ENCODE results near the gene GAS2. TPM values are rescaled to one million over a fixed set of nuclear protein-coding genes. Genes with fewer than 3 reads are reported as not detected.

The GAS2 gene
- total RNA-seq, 1 donor from 2014 or later: 0.70 TPM

DNA sequence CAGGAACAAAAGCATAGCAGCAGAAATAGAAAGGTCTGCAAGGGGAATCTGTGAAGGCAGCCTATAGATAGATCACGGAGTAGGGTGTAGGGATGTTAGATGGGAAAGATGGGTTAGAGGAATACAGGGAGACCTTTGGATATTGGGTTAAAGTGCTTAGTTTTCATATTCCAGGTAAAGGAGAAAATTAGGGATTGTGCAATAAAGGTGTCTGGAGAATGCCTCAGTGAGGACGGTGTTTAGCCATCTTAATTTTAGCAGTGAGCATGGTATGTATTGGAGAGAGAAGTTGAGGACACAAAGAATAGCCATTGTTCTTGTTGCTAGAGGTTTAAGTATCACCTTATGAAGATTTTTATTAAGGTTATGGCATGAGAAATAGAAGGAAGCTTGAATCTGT is 17.7 kb downstream of the GAS2 start:
- no peak overlapping the region for H3K4me3 Mint-ChIP-seq (ENCODE audit: unreplicated experiment)
- no peaks in the 10 kb centered on the region for H3K9me3 Mint-ChIP-seq (ENCODE audit: unreplicated experiment)
- no peak for DNase-seq (ENCODE audit: extremely low spot score, unreplicated experiment)
- TF ChIP-seq, protein P1, sequence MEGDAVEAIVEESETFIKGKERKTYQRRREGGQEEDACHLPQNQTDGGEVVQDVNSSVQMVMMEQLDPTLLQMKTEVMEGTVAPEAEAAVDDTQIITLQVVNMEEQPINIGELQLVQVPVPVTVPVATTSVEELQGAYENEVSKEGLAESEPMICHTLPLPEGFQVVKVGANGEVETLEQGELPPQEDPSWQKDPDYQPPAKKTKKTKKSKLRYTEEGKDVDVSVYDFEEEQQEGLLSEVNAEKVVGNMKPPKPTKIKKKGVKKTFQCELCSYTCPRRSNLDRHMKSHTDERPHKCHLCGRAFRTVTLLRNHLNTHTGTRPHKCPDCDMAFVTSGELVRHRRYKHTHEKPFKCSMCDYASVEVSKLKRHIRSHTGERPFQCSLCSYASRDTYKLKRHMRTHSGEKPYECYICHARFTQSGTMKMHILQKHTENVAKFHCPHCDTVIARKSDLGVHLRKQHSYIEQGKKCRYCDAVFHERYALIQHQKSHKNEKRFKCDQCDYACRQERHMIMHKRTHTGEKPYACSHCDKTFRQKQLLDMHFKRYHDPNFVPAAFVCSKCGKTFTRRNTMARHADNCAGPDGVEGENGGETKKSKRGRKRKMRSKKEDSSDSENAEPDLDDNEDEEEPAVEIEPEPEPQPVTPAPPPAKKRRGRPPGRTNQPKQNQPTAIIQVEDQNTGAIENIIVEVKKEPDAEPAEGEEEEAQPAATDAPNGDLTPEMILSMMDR (IDR thresholded peaks at IDR 0.05): no peak
- no peaks in the 10 kb centered on the region for H3K4me1 Mint-ChIP-seq (ENCODE audit: unreplicated experiment)
- no peak overlapping the region for H3K27ac Mint-ChIP-seq (ENCODE audit: unreplicated experiment)
- peaks cover 13% of the 10 kb centered on the region for H3K27me3 Mint-ChIP-seq (ENCODE audit: unreplicated experiment)
- H3K36me3 Mint-ChIP-seq (ENCODE audit: unreplicated experiment): no peaks in the 10 kb centered on the region

DNA sequence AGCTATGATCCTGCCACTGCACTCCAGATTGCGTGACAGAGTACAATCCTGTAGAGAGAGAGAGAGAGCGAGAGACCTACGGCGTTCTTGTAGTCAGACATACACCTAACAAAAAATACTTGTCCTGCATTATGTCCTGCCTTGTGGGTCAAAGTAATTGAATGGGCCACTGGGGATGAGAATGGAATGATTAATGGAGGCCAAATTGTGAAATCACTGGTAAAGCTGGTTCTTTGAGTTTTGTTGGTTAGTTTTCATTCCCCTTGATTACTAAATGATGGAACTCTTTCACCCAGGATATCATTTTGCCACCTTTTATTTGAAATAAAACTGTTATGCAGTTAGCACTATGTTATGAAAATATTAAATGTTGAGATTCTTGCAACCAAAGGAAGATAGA is 18.7 kb downstream of the GAS2 start:
- no peaks in the 10 kb centered on the region for H3K36me3 Mint-ChIP-seq (ENCODE audit: unreplicated experiment)
- no peak for DNase-seq (ENCODE audit: extremely low spot score, unreplicated experiment)
- H3K4me3 Mint-ChIP-seq (ENCODE audit: unreplicated experiment): no peak overlapping the region
- TF ChIP-seq, protein P1 (IDR thresholded peaks at IDR 0.05): no peak
- H3K4me1 Mint-ChIP-seq (ENCODE audit: unreplicated experiment): peaks cover 7% of the 10 kb centered on the region
- H3K9me3 Mint-ChIP-seq (ENCODE audit: unreplicated experiment): no peaks in the 10 kb centered on the region
- H3K27ac Mint-ChIP-seq (ENCODE audit: unreplicated experiment): no peak overlapping the region
- peaks cover 11% of the 10 kb centered on the region for H3K27me3 Mint-ChIP-seq (ENCODE audit: unreplicated experiment)

DNA sequence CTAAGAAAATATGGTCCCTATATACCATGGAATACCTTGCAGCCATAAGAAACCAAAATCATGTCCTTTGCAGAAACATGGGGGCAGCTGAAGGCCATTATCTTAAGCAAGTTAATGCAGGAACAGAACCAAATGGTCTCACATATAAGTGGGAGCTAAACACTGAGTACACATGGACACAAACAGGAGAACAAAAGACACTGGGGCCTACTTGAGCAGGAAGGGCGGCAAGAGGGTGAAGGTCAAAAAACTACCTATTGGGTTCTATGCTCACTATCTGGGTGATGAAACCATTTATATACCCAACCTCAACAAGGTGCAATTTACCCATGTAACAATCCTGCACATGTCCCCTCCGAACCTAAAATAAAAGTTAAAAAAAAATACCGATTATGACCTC is 22.5 kb downstream of the GAS2 start:
- no peak for DNase-seq (ENCODE audit: extremely low spot score, unreplicated experiment)
- TF ChIP-seq, protein P1 (IDR thresholded peaks at IDR 0.05): no peak
- Mint-ChIP-seq H3K4me3 (ENCODE audit: unreplicated experiment) (no peak overlapping the region), H3K27ac (ENCODE audit: unreplicated experiment) (no peak overlapping the region), H3K27me3 (ENCODE audit: unreplicated experiment) (peaks cover 2% of the 10 kb centered on the region), H3K36me3 (ENCODE audit: unreplicated experiment) (no peaks in the 10 kb centered on the region), H3K4me1 (ENCODE audit: unreplicated experiment) (peaks cover 13% of the 10 kb centered on the region), H3K9me3 (ENCODE audit: unreplicated experiment) (no peaks in the 10 kb centered on the region)

DNA sequence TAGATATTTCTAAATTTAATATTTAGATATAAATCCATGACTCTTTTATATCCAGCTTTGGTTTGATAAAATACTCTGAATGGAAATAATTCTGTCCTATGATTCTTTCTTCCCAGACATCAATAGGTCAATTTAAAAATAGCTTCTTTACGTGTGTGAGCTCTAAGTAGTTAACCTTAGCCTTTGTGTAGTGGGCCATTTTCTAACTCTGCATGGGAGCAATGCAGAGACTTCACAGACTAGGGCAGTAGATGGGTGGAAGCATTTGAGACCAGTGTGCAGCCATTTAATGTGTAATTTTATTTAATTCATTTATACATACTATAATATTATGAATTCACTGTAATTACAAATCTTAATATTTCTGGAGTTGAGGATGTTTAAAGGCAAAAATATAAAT is 23.8 kb downstream of the GAS2 start:
- peaks cover 13% of the 10 kb centered on the region for H3K4me1 Mint-ChIP-seq (ENCODE audit: unreplicated experiment)
- no peaks in the 10 kb centered on the region for H3K9me3 Mint-ChIP-seq (ENCODE audit: unreplicated experiment)
- TF ChIP-seq, protein P1 (IDR thresholded peaks at IDR 0.05): no peak
- H3K36me3 Mint-ChIP-seq (ENCODE audit: unreplicated experiment): no peaks in the 10 kb centered on the region
- H3K27ac Mint-ChIP-seq (ENCODE audit: unreplicated experiment): no peak overlapping the region
- no peaks in the 10 kb centered on the region for H3K27me3 Mint-ChIP-seq (ENCODE audit: unreplicated experiment)
- no peak overlapping the region for H3K4me3 Mint-ChIP-seq (ENCODE audit: unreplicated experiment)
- DNase-seq (ENCODE audit: extremely low spot score, unreplicated experiment): no peak

DNA sequence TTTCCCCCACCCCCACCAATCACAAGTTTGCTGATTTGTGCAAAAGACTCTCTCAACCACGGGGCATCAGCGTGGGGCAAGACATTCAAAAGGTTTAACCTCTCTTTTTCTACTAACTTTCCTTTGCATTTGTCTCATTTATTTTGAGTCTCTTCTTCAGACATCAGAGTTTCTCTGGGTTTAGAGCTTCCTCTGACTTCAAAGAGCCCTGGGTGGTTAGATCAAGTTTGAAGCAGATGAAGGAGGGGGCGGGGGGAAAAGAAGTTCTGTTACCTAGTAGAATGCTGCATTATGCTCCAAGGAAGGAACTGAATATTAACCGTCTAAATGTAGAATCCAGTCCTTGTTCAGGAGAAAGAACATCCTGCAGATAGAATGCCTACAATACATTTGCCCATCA is 24.5 kb downstream of the GAS2 start:
- no peak overlapping the region for H3K27ac Mint-ChIP-seq (ENCODE audit: unreplicated experiment)
- H3K9me3 Mint-ChIP-seq (ENCODE audit: unreplicated experiment): no peaks in the 10 kb centered on the region
- no peaks in the 10 kb centered on the region for H3K27me3 Mint-ChIP-seq (ENCODE audit: unreplicated experiment)
- DNase-seq (ENCODE audit: extremely low spot score, unreplicated experiment): no peak
- TF ChIP-seq, protein P1 (IDR thresholded peaks at IDR 0.05): no peak
- no peaks in the 10 kb centered on the region for H3K36me3 Mint-ChIP-seq (ENCODE audit: unreplicated experiment)
- no peak overlapping the region for H3K4me3 Mint-ChIP-seq (ENCODE audit: unreplicated experiment)
- H3K4me1 Mint-ChIP-seq (ENCODE audit: unreplicated experiment): peaks cover 13% of the 10 kb centered on the region
